ENCODE data around the gene RAB6B. TPM values are rescaled to one million over a fixed set of nuclear protein-coding genes. Genes with fewer than 3 reads are reported as not detected.
A peak's percentile ranks its signal among the peaks of the same experiment; 100 is the strongest.

Gene RAB6B
- total RNA-seq, 2 experiments from 2014 or later, result 2.7 to 3.9 TPM

DNA sequence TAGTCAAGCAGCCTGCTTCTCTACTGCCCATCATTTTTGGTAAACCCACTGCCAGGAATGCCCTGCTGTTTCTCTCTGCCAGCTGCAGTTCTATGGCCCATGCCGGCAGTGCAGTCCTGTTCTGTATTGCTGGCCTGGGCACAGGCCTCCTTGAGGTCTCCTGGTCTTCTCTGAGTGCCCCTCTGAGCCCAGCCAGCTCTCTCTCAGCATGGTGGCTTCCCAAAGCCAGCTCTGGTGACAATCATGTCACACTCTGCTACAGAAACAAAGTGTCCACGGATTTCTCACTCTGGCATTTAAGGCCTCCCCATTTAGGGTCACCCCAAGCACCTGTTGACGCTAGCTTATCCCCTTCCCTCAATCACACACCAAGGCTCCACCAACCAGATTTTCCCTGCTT is 65.6 kb downstream of the RAB6B start:
- CTCF ChIA-PET, result no interaction called here

GRCh38 chr3:133829310-133829707 is 66.4 kb downstream of the RAB6B start:
- no peak for DNase-seq
- no peaks in the 10 kb centered on the region for H3K9me3 Mint-ChIP-seq
- H3K4me3 Mint-ChIP-seq, result no peak overlapping the region
- no peaks in the 10 kb centered on the region for H3K27me3 Mint-ChIP-seq
- no peaks in the 10 kb centered on the region for H3K4me1 Mint-ChIP-seq (ENCODE audit: low read depth)
- CTCF ChIA-PET, result no interaction called here
- no peak overlapping the region for H3K27ac Mint-ChIP-seq
- intact Hi-C loops (cut with micrococcal nuclease), result no loop called here
- H3K36me3 Mint-ChIP-seq, result peaks cover 12% of the 10 kb centered on the region
- POLR2A ChIA-PET, result no interaction called here

More for the DNA sequence above, 65.6 kb downstream of the RAB6B start:
- Mint-ChIP-seq H3K4me1 (ENCODE audit: low read depth) (no peaks in the 10 kb centered on the region), H3K9me3 (no peaks in the 10 kb centered on the region), H3K36me3 (peaks cover 10% of the 10 kb centered on the region), H3K4me3 (no peak overlapping the region), H3K27ac (no peak overlapping the region), H3K27me3 (no peaks in the 10 kb centered on the region)
- DNase-seq, result no peak
- POLR2A ChIA-PET, result no interaction called here
- intact Hi-C loops (cut with micrococcal nuclease), result no loop called here

DNA sequence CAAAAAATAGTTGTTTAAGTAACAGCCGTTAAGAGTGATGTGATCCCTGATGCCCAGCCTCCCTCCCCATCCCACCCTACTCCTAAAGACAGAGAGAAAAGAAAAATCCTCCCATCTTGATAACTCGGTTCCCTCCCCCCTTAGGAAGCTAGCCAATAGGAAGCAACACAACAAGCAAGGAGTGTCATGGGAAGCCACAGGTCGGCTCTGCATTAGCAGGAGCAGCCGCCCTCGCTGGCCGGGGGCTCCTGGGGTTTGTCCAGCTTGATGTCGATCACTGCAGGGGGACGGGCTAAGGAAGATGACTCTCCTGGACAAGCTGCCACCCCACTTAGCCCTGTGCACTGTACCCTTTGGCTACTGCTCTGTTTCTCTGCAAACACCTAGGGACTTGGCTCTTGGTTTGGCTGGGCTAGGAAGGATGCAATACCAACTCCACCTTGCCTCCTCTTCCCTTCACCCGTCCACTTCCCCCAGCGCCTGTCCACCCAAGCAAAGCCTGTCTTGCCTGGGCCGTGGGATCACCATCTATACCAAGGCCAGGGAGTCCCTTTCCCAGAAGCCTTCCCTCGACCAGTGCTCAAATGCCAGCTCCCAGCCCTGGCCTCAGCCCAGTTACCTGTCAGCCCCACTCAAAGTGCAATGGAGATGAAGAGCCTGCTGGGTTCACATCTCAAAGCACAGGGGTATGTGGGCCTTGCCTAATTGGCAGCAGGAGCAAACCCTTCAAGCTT is 66.9 kb downstream of the RAB6B start:
- Mint-ChIP-seq H3K4me1 (ENCODE audit: low read depth) (no peaks in the 10 kb centered on the region), H3K27me3 (no peaks in the 10 kb centered on the region), H3K4me3 (no peak overlapping the region), H3K36me3 (peaks cover 16% of the 10 kb centered on the region), H3K27ac (no peak overlapping the region), H3K9me3 (no peaks in the 10 kb centered on the region)
- DNase-seq, result no peak
- CTCF ChIA-PET, result no interaction called here
- POLR2A ChIA-PET, result no interaction called here
- intact Hi-C loops (cut with micrococcal nuclease), result no loop called here

DNA sequence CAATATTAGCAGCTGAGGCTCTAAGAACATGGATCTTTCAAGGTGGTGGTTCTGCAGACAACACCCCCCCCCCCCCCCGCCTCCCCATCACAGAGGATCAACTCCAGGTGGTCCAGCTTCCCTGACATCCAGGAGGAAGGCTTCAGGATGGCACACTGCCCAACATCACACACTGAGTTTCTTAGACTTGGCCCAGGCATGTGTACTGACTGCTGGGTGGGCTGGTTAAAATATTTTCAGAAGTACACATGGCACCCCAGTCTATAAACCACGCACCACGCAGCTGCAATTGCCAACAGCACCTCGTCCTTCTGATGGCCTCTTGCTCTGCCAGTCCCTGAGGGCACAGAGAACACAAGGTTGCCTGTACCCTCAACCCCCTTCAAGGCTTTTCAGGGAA is 68.0 kb downstream of the RAB6B start:
- intact Hi-C loops (cut with micrococcal nuclease), result no loop called here
- Mint-ChIP-seq H3K36me3 (peaks cover 22% of the 10 kb centered on the region), H3K4me1 (ENCODE audit: low read depth) (no peaks in the 10 kb centered on the region), H3K9me3 (no peaks in the 10 kb centered on the region), H3K27me3 (no peaks in the 10 kb centered on the region), H3K4me3 (no peak overlapping the region), H3K27ac (no peak overlapping the region)
- POLR2A ChIA-PET, result no interaction called here
- no peak for DNase-seq
- CTCF ChIA-PET, result no interaction called here

- Mint-ChIP-seq H3K27ac (no peak overlapping the region), H3K4me1 (ENCODE audit: low read depth) (no peaks in the 10 kb centered on the region), H3K36me3 (peaks cover 27% of the 10 kb centered on the region), H3K4me3 (no peak overlapping the region), H3K27me3 (no peaks in the 10 kb centered on the region), H3K9me3 (no peaks in the 10 kb centered on the region)
- POLR2A ChIA-PET, result no interaction called here
- intact Hi-C loops (cut with micrococcal nuclease), result no loop called here
- DNase-seq, result no peak
- CTCF ChIA-PET, result no interaction called here
These were observed 68.5 kb downstream of the RAB6B start for GRCh38 chr3:133827136-133827535.

- Mint-ChIP-seq H3K4me3 (no peak overlapping the region), H3K27me3 (no peaks in the 10 kb centered on the region), H3K4me1 (ENCODE audit: low read depth) (no peaks in the 10 kb centered on the region), H3K36me3 (peaks cover 34% of the 10 kb centered on the region), H3K27ac (no peak overlapping the region), H3K9me3 (no peaks in the 10 kb centered on the region)
- ChIA-PET CTCF (no interaction called here), POLR2A (no interaction called here)
- no peak for DNase-seq
- intact Hi-C loops (cut with micrococcal nuclease), result no loop called here
These were observed 69.5 kb downstream of the RAB6B start for GRCh38 chr3:133825969-133826727.

GRCh38 chr3:133824961-133825485 is 70.7 kb downstream of the RAB6B start:
- Mint-ChIP-seq H3K9me3 (no peaks in the 10 kb centered on the region), H3K4me3 (no peak overlapping the region), H3K4me1 (ENCODE audit: low read depth) (no peaks in the 10 kb centered on the region), H3K27me3 (no peaks in the 10 kb centered on the region), H3K36me3 (peaks cover 45% of the 10 kb centered on the region), H3K27ac (no peak overlapping the region)
- DNase-seq, result no peak
- CTCF ChIA-PET, result no interaction called here
- POLR2A ChIA-PET, result no interaction called here
- intact Hi-C loops (cut with micrococcal nuclease), result no loop called here

- Mint-ChIP-seq H3K4me3 (no peak overlapping the region), H3K4me1 (ENCODE audit: low read depth) (peaks cover 4% of the 10 kb centered on the region), H3K27me3 (no peaks in the 10 kb centered on the region), H3K27ac (no peak overlapping the region), H3K9me3 (no peaks in the 10 kb centered on the region), H3K36me3 (peaks cover 55% of the 10 kb centered on the region)
- ChIA-PET CTCF (no interaction called here), POLR2A (no interaction called here)
- no peak for DNase-seq
- intact Hi-C loops (cut with micrococcal nuclease), result no loop called here
These were observed 73.7 kb downstream of the RAB6B start for GRCh38 chr3:133821767-133822638.

- CTCF ChIA-PET, result no interaction called here
- no peak overlapping the region for H3K4me3 Mint-ChIP-seq
- intact Hi-C loops (cut with micrococcal nuclease), result no loop called here
- H3K36me3 Mint-ChIP-seq, result peaks cover 53% of the 10 kb centered on the region
- H3K4me1 Mint-ChIP-seq (ENCODE audit: low read depth), result peaks cover 4% of the 10 kb centered on the region
- H3K9me3 Mint-ChIP-seq, result no peaks in the 10 kb centered on the region
- POLR2A ChIA-PET, result no interaction called here
- no peaks in the 10 kb centered on the region for H3K27me3 Mint-ChIP-seq
- H3K27ac Mint-ChIP-seq, result no peak overlapping the region
- DNase-seq, result no peak
These were observed 74.6 kb downstream of the RAB6B start for GRCh38 chr3:133820889-133821675.

GRCh38 chr3:133820129-133820528 is 75.6 kb downstream of the RAB6B start:
- intact Hi-C loops (cut with micrococcal nuclease), result no loop called here
- H3K27me3 Mint-ChIP-seq, result no peaks in the 10 kb centered on the region
- peaks cover 53% of the 10 kb centered on the region for H3K36me3 Mint-ChIP-seq
- H3K27ac Mint-ChIP-seq, result no peak overlapping the region
- H3K9me3 Mint-ChIP-seq, result no peaks in the 10 kb centered on the region
- ChIA-PET CTCF (interaction anchor here (1.0 to 1.2 kb wide), 2 partner anchors 100 to 108 kb away, joined by 3 to 4 read pairs; no protein-coding TSS in a partner anchor), POLR2A (no interaction called here)
- no peak for DNase-seq
- peaks cover 5% of the 10 kb centered on the region for H3K4me1 Mint-ChIP-seq (ENCODE audit: low read depth)
- H3K4me3 Mint-ChIP-seq, result no peak overlapping the region

GRCh38 chr3:133815386-133815785 is 80.3 kb downstream of the RAB6B start:
- Mint-ChIP-seq H3K27me3 (no peaks in the 10 kb centered on the region), H3K36me3 (peaks cover 48% of the 10 kb centered on the region), H3K27ac (peak overlapping the region; percentile 8), H3K4me1 (ENCODE audit: low read depth) (peaks cover 19% of the 10 kb centered on the region), H3K4me3 (no peak overlapping the region), H3K9me3 (no peaks in the 10 kb centered on the region)
- intact Hi-C loops (cut with micrococcal nuclease), result no loop called here
- CTCF ChIA-PET, result no interaction called here
- POLR2A ChIA-PET, result no interaction called here
- DNase-seq, result no peak

- H3K9me3 Mint-ChIP-seq, result no peaks in the 10 kb centered on the region
- peak overlapping the region; percentile 1 for H3K27ac Mint-ChIP-seq
- H3K4me1 Mint-ChIP-seq (ENCODE audit: low read depth), result peaks cover 32% of the 10 kb centered on the region
- DNase-seq, result no peak
- H3K36me3 Mint-ChIP-seq, result peaks cover 52% of the 10 kb centered on the region
- ChIA-PET POLR2A (no interaction called here), CTCF (no interaction called here)
- no peak overlapping the region for H3K4me3 Mint-ChIP-seq
- no peaks in the 10 kb centered on the region for H3K27me3 Mint-ChIP-seq
- intact Hi-C loops (cut with micrococcal nuclease), result no loop called here
These were observed 82.8 kb downstream of the RAB6B start for GRCh38 chr3:133812872-133813271.

All from activated CD4-positive, alpha-beta memory T cell treated with anti-CD3 and anti-CD28 coated beads for 36 hours (primary cell).